Trophoblast cell (in vitro differentiated cells and primary cell): ENCODE data around the gene PALLD.

Source experiments
- DNase-seq, 2 donors: peaks; one replicate each; pipeline ENCODE4 v3.0.0-alpha.2; 2016
- H2AFZ ChIP-seq: 2 replicates; pipeline ENCODE4 v1.6.1; 2013; ENCODE audit warnings: low read length, moderate library complexity, mild to moderate bottlenecking; ENCODE audit not compliant: insufficient read depth, poor library complexity
- H2AK5ac ChIP-seq: 2 replicates; pipeline ENCODE4 v1.6.1; 2013; ENCODE audit warnings: mild to moderate bottlenecking, low read length
- H2BK120ac ChIP-seq: 2 replicates; pipeline ENCODE4 v1.6.1; 2013; ENCODE audit warnings: low read length, mild to moderate bottlenecking, moderate library complexity; ENCODE audit not compliant: insufficient read depth, poor library complexity
- H2BK12ac ChIP-seq: 2 replicates; pipeline ENCODE4 v1.6.1; 2013; ENCODE audit warnings: mild to moderate bottlenecking, low read length, moderate library complexity
- H2BK5ac ChIP-seq: 2 replicates; pipeline ENCODE4 v1.6.1; 2013; ENCODE audit warnings: low read length, low read depth, moderate library complexity, mild to moderate bottlenecking; ENCODE audit not compliant: poor library complexity
- H3K14ac ChIP-seq: 2 replicates; pipeline ENCODE4 v1.6.1; 2013; ENCODE audit warnings: mild to moderate bottlenecking, low read length
- H3K18ac ChIP-seq: 2 replicates; pipeline ENCODE4 v1.6.1; 2013; ENCODE audit warnings: mild to moderate bottlenecking, low read length
- H3K23ac ChIP-seq: 2 replicates; pipeline ENCODE4 v1.6.1; 2013; ENCODE audit warnings: low read length
- H3K27ac ChIP-seq: 2 replicates; pipeline ENCODE4 v1.5.1; 2013; ENCODE audit warnings: low read depth, mild to moderate bottlenecking, inconsistent platforms, low read length, moderate library complexity
- H3K27me3 ChIP-seq: 2 replicates; pipeline ENCODE4 v1.6.1; 2013; ENCODE audit warnings: inconsistent platforms, mild to moderate bottlenecking, low read length, moderate library complexity; ENCODE audit not compliant: insufficient read depth
- H3K36me3 ChIP-seq, 2 experiments: 1 replicate in 1 of 2; 2 replicates in 1 of 2; pipeline ENCODE4 v1.6.1; 2013; ENCODE audit warnings: low read length in 2 of 2, mild to moderate bottlenecking in 2 of 2, moderate library complexity in 1 of 2; ENCODE audit not compliant: insufficient read depth in 2 of 2, control insufficient read depth in 1 of 2
- H3K4ac ChIP-seq: 2 replicates; pipeline ENCODE4 v1.6.1; 2013; ENCODE audit warnings: low read depth, mild to moderate bottlenecking, low read length, moderate library complexity
- H3K4me1 ChIP-seq, 2 experiments: 1 replicate in 1 of 2; 2 replicates in 1 of 2; pipeline ENCODE4 v1.6.1; 2013; ENCODE audit warnings: low read length in 2 of 2, mild to moderate bottlenecking in 2 of 2, moderate library complexity in 1 of 2; ENCODE audit not compliant: insufficient read depth in 2 of 2, control insufficient read depth in 1 of 2
- H3K4me2 ChIP-seq: 2 replicates; pipeline ENCODE4 v1.6.1; 2013; ENCODE audit warnings: inconsistent platforms, mild to moderate bottlenecking, low read length, moderate library complexity
- H3K4me3 ChIP-seq: 2 replicates; pipeline ENCODE4 v1.5.1; 2013; ENCODE audit warnings: mild to moderate bottlenecking, low read depth, low read length, inconsistent platforms
- H3K79me1 ChIP-seq: one replicate; pipeline ENCODE4 v1.6.1; 2013; ENCODE audit warnings: low read length
- H3K79me2 ChIP-seq: 2 replicates; pipeline ENCODE4 v1.6.1; 2013; ENCODE audit warnings: low read length, mild to moderate bottlenecking; ENCODE audit not compliant: control insufficient read depth, insufficient read depth, poor library complexity
- H3K9ac ChIP-seq: 2 replicates; pipeline ENCODE4 v1.6.1; 2013; ENCODE audit warnings: mild to moderate bottlenecking, low read length
- H3K9me3 ChIP-seq: 2 replicates; pipeline ENCODE4 v1.6.1; 2013; ENCODE audit warnings: low read depth, mild to moderate bottlenecking, control low read depth, inconsistent platforms, low read length; ENCODE audit not compliant: insufficient read depth
- H4K12ac ChIP-seq: 2 replicates; pipeline ENCODE4 v1.6.1; 2013; ENCODE audit warnings: low read depth, mild to moderate bottlenecking, low read length, moderate library complexity
- H4K8ac ChIP-seq: 2 replicates; pipeline ENCODE4 v1.6.1; 2013; ENCODE audit warnings: low read depth, mild to moderate bottlenecking, low read length, moderate library complexity
- H4K91ac ChIP-seq: one replicate; pipeline ENCODE4 v1.6.1; 2013; ENCODE audit warnings: low read depth, mild to moderate bottlenecking, low read length, moderate library complexity
- WGBS: extraction: QIAGEN DNeasy Blood & Tissue Kit; methylation state at CpG from one replicate; pipeline ENCODE4 v1.1.7; 2013; ENCODE audit warnings: missing lambda C conversion rate; ENCODE audit not compliant: insufficient read length, insufficient coverage; ENCODE audit errors: extremely low coverage; 5-methylcytosine and 5-hydroxymethylcytosine counted together

PALLD gene

GRCh38 chr4:168717847-168718246 is 221.0 kb downstream of the PALLD start:
- H3K27ac ChIP-seq = no peak overlapping the region

DNA sequence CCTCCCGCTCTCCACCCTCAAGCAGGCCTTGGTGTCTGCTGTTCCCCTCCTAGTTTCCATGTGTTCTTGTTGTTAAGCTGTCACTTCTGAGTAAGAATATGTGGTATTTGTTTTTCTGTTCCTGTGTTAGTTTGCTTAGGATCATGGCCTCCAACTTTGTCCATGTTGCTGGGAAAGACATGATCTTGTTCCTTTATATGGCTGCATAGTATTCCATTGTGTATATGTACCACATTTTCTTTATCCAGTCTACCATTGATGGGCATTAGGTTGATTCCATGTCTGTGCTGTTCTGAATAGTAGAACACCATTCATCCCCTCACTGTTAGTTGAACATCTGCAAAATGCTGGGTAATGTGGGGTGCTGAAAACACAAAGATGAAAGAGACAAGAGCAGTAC is 222.9 kb downstream of the PALLD start:
- no peak overlapping the region for H3K23ac ChIP-seq
- H3K9me3 ChIP-seq = no peaks in the 10 kb centered on the region
- no peaks in the 10 kb centered on the region for H3K27me3 ChIP-seq
- no peak overlapping the region for H3K9ac ChIP-seq
- no peak overlapping the region for H3K4ac ChIP-seq
- H3K18ac ChIP-seq = no peak overlapping the region
- WGBS = no CpG with 5 or more reads among the region's 1 CpG
- H4K12ac ChIP-seq = no peak overlapping the region
- no peak overlapping the region for H2BK12ac ChIP-seq
- no peak overlapping the region for H3K27ac ChIP-seq
- peaks cover 12 to 20% of the 10 kb centered on the region in 2 experiments for H3K36me3 ChIP-seq
- H3K79me2 ChIP-seq = no peaks in the 10 kb centered on the region
- no peak overlapping the region for H2BK5ac ChIP-seq
- H2AFZ ChIP-seq = no peak overlapping the region
- no peaks in the 10 kb centered on the region for H3K79me1 ChIP-seq
- no peak for DNase-seq
- no peak overlapping the region for H3K14ac ChIP-seq
- no peak overlapping the region for H2BK120ac ChIP-seq
- no peak overlapping the region for H3K4me2 ChIP-seq
- H3K4me1 ChIP-seq = no peaks in the 10 kb centered on the region
- no peak overlapping the region for H2AK5ac ChIP-seq
- H4K91ac ChIP-seq = no peak overlapping the region
- H3K4me3 ChIP-seq = no peak overlapping the region
- no peak overlapping the region for H4K8ac ChIP-seq

More at GRCh38 chr4:168717847-168718246, 221.0 kb downstream of the PALLD start:
- Histone ChIP-seq H3K4me1 (no peaks in the 10 kb centered on the region), H3K79me1 (no peaks in the 10 kb centered on the region), H3K14ac (no peak overlapping the region), H2AFZ (no peak overlapping the region), H3K79me2 (no peaks in the 10 kb centered on the region), H3K9me3 (no peaks in the 10 kb centered on the region), H3K4me2 (no peak overlapping the region), H3K27me3 (no peaks in the 10 kb centered on the region), H2BK120ac (no peak overlapping the region), H3K23ac (no peak overlapping the region), H4K91ac (no peak overlapping the region), H4K8ac (no peak overlapping the region), H3K9ac (no peak overlapping the region), H2BK5ac (no peak overlapping the region), H4K12ac (no peak overlapping the region), H2AK5ac (no peak overlapping the region), H3K4me3 (no peak overlapping the region), H2BK12ac (no peak overlapping the region), H3K4ac (no peak overlapping the region), H3K36me3 (peaks cover 12 to 20% of the 10 kb centered on the region in 2 experiments), H3K18ac (no peak overlapping the region)
- DNase-seq = no peak
- no CpG with 5 or more reads among the region's 3 CpGs for WGBS

- no peak overlapping the region for H2BK120ac ChIP-seq
- no CpG with 5 or more reads among the region's 4 CpGs for WGBS
- H3K4me3 ChIP-seq = no peak overlapping the region
- no peak overlapping the region for H3K27ac ChIP-seq
- H4K12ac ChIP-seq = no peak overlapping the region
- no peak overlapping the region for H3K14ac ChIP-seq
- H3K4me2 ChIP-seq = no peak overlapping the region
- H3K4me1 ChIP-seq = no peaks in the 10 kb centered on the region
- H3K9ac ChIP-seq = no peak overlapping the region
- H3K9me3 ChIP-seq = no peaks in the 10 kb centered on the region
- H2AFZ ChIP-seq = no peak overlapping the region
- H3K27me3 ChIP-seq = no peaks in the 10 kb centered on the region
- H2BK12ac ChIP-seq = no peak overlapping the region
- no peak for DNase-seq
- H3K36me3 ChIP-seq = peaks cover 6 to 13% of the 10 kb centered on the region in 2 experiments
- no peak overlapping the region for H2AK5ac ChIP-seq
- H3K79me1 ChIP-seq = no peaks in the 10 kb centered on the region
- H4K8ac ChIP-seq = no peak overlapping the region
- H3K79me2 ChIP-seq = no peaks in the 10 kb centered on the region
- H3K23ac ChIP-seq = no peak overlapping the region
- no peak overlapping the region for H3K18ac ChIP-seq
- no peak overlapping the region for H4K91ac ChIP-seq
- no peak overlapping the region for H3K4ac ChIP-seq
- no peak overlapping the region for H2BK5ac ChIP-seq
Measured at GRCh38 chr4:168720396-168720900, 223.6 kb downstream of the PALLD start.

DNA sequence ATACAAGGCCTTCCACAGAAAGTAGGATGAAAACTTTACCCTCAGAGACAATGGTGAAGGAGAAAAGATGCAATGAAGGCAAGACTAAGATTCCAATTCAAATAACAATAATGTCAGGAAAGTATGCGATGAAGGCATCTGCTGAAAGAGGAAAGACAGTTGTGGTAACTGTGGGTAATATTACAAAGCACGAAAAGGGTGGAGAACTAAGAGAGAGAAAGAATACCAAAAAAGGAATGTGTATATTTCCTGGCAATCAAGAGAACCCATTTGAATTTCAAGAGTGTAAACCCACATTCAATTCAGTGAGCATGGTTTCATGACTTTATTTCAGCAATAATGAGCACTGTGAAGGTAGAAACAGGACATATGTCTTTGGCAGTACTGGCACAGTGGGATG is 225.5 kb downstream of the PALLD start:
- Histone ChIP-seq H4K91ac (no peak overlapping the region), H2AK5ac (no peak overlapping the region), H4K8ac (no peak overlapping the region), H3K4me2 (no peak overlapping the region), H3K27ac (no peak overlapping the region), H3K4ac (no peak overlapping the region), H3K27me3 (no peaks in the 10 kb centered on the region), H2AFZ (no peak overlapping the region), H3K79me1 (no peaks in the 10 kb centered on the region), H3K9me3 (no peaks in the 10 kb centered on the region), H2BK12ac (no peak overlapping the region), H4K12ac (no peak overlapping the region), H3K14ac (no peak overlapping the region), H3K79me2 (no peaks in the 10 kb centered on the region), H3K9ac (no peak overlapping the region), H3K4me3 (no peak overlapping the region), H2BK5ac (no peak overlapping the region), H3K18ac (no peak overlapping the region), H2BK120ac (no peak overlapping the region), H3K23ac (no peak overlapping the region), H3K36me3 (peaks cover 6 to 7% of the 10 kb centered on the region in 2 experiments), H3K4me1 (no peaks in the 10 kb centered on the region)
- DNase-seq = no peak
- no CpG with 5 or more reads among the region's 2 CpGs for WGBS
